ENCODE results near the gene ATIC. TPM values are rescaled to one million over a fixed set of nuclear protein-coding genes. Genes with fewer than 3 reads are reported as not detected.

Gene ATIC
- total and polyA plus RNA-seq, 11 donors, result 16.8 to 108 (median 49.6) TPM

DNA sequence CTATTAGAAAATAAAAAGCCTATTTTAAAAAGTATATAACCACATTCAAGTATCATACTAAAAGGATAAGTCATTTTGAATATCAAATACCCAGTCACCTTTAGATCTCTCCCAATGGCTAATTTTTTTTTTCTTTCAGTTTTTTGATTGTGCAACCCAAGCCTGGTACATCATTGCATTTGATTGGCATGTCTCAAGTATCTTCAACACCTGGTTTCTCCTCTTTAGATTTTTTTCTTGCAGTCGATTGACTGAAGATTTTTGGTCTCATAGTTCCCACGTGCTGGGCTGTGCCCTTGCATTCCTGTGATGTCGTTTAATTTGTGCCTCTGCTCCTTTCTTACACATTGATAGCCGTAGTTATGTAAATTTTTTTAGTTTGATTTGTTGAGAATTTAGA lies 40.7 kb downstream of the ATIC start:
- TF ChIP-seq, protein P1, sequence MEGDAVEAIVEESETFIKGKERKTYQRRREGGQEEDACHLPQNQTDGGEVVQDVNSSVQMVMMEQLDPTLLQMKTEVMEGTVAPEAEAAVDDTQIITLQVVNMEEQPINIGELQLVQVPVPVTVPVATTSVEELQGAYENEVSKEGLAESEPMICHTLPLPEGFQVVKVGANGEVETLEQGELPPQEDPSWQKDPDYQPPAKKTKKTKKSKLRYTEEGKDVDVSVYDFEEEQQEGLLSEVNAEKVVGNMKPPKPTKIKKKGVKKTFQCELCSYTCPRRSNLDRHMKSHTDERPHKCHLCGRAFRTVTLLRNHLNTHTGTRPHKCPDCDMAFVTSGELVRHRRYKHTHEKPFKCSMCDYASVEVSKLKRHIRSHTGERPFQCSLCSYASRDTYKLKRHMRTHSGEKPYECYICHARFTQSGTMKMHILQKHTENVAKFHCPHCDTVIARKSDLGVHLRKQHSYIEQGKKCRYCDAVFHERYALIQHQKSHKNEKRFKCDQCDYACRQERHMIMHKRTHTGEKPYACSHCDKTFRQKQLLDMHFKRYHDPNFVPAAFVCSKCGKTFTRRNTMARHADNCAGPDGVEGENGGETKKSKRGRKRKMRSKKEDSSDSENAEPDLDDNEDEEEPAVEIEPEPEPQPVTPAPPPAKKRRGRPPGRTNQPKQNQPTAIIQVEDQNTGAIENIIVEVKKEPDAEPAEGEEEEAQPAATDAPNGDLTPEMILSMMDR (IDR thresholded peaks at IDR 0.05), result no peak
- TF ChIP-seq POLR2A (IDR thresholded peaks at IDR 0.05), result no peak
- WGBS, 4 donors, result 43 to 70% (median 64%) methylated on average over 4 of the region's 4 CpGs
- intact Hi-C loops (cut with DNase I), result no loop called here
- Histone ChIP-seq H3K9me3 (no peaks in the 10 kb centered on the region), H3K36me3 (peaks cover 0 to 28% (median 22%) of the 10 kb centered on the region in 9 donors), H3K4me1 (peaks cover 0 to 9% (median 0%) of the 10 kb centered on the region in 12 donors), H3K27me3 (no peaks in the 10 kb centered on the region), H3K27ac (no peak overlapping the region), H3K4me3 (no peak overlapping the region)
- no peak for DNase-seq
- ATAC-seq, result no peak

DNA sequence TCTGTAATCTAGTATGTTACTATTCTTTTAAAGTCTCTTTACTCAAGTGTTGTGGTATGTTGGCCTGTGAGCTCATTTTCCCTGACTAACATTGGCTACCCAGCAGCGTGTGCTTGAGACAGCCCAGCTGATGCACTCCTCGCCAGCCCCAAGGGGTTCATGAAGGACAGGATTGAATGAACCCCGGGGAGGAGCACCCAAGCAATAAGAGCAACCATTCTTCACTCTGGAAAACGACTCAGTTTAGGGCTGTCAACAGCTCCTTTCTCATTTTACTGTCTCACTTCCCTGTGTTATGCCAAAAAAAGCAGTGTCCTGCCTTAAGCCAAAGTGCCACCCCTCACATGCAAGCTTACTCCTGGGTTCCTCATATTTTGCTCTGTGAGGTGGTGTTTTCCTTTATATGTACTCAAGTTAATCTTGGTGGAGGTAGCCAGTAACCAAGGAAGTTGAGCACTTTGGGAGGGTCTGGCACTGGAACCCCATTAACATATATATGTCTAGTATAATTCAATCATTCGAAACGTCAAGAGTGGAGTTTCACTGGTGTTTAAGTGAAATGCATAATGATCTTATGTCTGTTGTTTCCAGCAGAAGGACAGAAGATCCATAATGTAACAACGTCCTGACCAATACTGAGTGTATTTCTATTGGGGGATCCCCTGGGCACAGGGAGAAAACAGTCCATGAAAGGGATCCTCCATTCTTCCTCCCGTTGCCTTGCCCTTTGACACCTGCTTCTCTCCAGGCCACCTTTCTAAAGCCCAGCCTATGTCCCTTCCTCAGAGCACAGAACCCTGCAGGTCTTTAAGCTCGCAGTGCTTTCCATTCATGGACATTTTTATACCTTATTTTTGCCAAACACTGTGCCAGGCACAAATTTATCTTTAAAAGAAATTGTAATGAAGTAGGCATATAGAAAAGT lies 43.2 kb downstream of the ATIC start:
- Histone ChIP-seq H3K9me3 (no peaks in the 10 kb centered on the region), H3K36me3 (peaks cover 0 to 17% (median 7%) of the 10 kb centered on the region in 9 donors), H3K27me3 (no peaks in the 10 kb centered on the region), H3K4me3 (no peak overlapping the region), H3K4me1 (peaks cover 0 to 9% (median 0%) of the 10 kb centered on the region in 12 donors), H3K27ac (no peak overlapping the region)
- DNase-seq (no peak), ATAC-seq (peak; percentile 47 to 84 (median 68))
- WGBS, 4 donors, result 60 to 72% (median 69%) methylated on average over 9 of the region's 9 CpGs
- no peak for TF ChIP-seq POLR2A (IDR thresholded peaks at IDR 0.05)
- TF ChIP-seq, protein P1 (IDR thresholded peaks at IDR 0.05), result no peak
- intact Hi-C loops (cut with DNase I), result no loop called here

DNA sequence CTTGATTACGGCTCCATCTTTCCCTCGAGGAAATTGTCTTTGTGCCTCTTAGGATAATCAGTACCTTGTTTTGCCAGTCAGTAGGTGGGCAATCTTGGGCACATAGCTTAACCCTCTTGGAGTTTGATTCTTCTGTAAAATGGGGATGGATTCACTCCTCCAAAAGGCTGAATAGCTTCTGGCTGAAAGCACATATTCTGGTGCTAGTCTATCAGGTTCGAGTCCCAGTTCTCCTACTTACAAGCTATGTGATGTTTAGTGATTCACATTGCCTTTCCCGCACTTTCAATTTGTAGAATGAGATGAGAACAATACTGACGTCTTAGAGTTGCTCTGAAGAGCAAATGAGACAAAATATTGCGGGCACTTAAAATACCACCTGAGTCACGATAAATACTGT lies 43.9 kb downstream of the ATIC start:
- 87 to 95% (median 91%) methylated on average over 7 of the region's 7 CpGs for WGBS, 4 donors
- intact Hi-C loops (cut with DNase I), result no loop called here
- ATAC-seq (no peak), DNase-seq (no peak)
- H3K4me1 ChIP-seq, result peaks cover 0 to 9% (median 0%) of the 10 kb centered on the region in 12 donors
- H3K9me3 ChIP-seq, result no peaks in the 10 kb centered on the region
- H3K4me3 ChIP-seq, result no peak overlapping the region
- TF ChIP-seq, protein P1 (IDR thresholded peaks at IDR 0.05), result no peak
- no peak for TF ChIP-seq POLR2A (IDR thresholded peaks at IDR 0.05)
- no peaks in the 10 kb centered on the region for H3K27me3 ChIP-seq
- H3K36me3 ChIP-seq, result peaks cover 0 to 21% (median 10%) of the 10 kb centered on the region in 9 donors
- no peak overlapping the region for H3K27ac ChIP-seq

DNA sequence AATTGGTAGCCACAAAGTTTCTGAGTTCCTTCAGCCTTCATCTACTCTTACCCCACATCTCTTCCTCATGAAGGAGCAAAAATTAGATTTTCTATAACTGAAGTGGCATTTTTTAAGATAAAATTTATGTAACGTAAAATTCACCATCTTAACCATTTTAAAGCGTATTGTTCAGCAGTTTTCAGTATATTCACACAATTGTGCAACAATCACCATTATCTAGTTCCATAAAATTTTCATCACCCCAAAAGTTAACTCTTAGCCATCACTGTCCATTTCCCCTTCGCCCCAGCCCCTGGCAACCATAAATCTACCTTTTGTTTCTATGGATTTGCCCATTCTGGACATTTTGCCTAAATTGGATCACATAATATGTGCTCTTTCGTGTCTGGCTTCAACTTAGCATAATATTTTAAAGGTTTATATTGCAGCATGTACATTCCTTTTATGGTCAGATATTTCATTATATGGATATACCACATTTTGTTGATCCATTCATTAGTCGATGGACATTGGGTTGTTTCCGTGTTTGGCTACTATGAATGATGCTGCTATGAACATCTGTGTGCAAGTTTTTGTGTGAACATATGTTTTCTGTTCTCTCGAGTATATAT lies 44.6 kb downstream of the ATIC start:
- ATAC-seq, result no peak
- Histone ChIP-seq H3K9me3 (no peaks in the 10 kb centered on the region), H3K27me3 (no peaks in the 10 kb centered on the region), H3K4me1 (peaks cover 0 to 9% (median 0%) of the 10 kb centered on the region in 12 donors), H3K4me3 (no peak overlapping the region), H3K27ac (no peak overlapping the region), H3K36me3 (peaks cover 0 to 27% (median 16%) of the 10 kb centered on the region in 9 donors)
- intact Hi-C loops (cut with DNase I), result no loop called here
- no peak for DNase-seq
- WGBS, 4 donors, result 90 to 92% (median 91%) methylated on average over 7 of the region's 7 CpGs
- TF ChIP-seq, protein P1 (IDR thresholded peaks at IDR 0.05), result no peak
- no peak for TF ChIP-seq POLR2A (IDR thresholded peaks at IDR 0.05)

Data from heart left ventricle (tissue), 16 donors.